A673 (cell line): ENCODE measurements around the gene MUL1.

Experiments used
- CTCF ChIP-seq: fragments of 300-800, 200-600 bp; sonication (generic); conservative IDR thresholded peaks from 2 replicates; pipeline ENCODE4 v1.5.1; 2017; ENCODE audit warnings: low read depth, mild to moderate bottlenecking, antibody characterized with exemption, low read length, moderate library complexity, mixed read lengths
- EZH2 ChIP-seq: fragments of 200-600 bp; sonication (generic); IDR thresholded peaks from 2 replicates; pipeline ENCODE4 v1.6.1; 2017; ENCODE audit warnings: borderline replicate concordance, low read depth, mild to moderate bottlenecking, mixed read lengths, antibody characterized with exemption, low read length; ENCODE audit not compliant: poor library complexity, severe bottlenecking

- TF ChIP-seq EZH2, result peak; percentile 6
- no peak for TF ChIP-seq CTCF
Measured at GRCh38 chr1:20551945-20552727, 44.2 kb upstream of the MUL1 start, which contains the start of gene FAM43B.
